SK-N-MC (cell line): ENCODE results near the gene ZNF236.

Experiments
- DNase-seq: peaks from one replicate; pipeline ENCODE4 v3.0.0-alpha.2; 2011; ENCODE audit warnings: low read depth, low spot score
- H3K27ac ChIP-seq: fragments of 200-600 bp; sonication (generic); 2 replicates; pipeline ENCODE4 v1.5.1; 2016; ENCODE audit warnings: mixed run types
- H3K36me3 ChIP-seq: fragments of 200-600 bp; sonication (generic); 2 replicates; pipeline ENCODE4 v1.6.1; 2017; ENCODE audit warnings: antibody characterized with exemption, low read length, mixed read lengths; ENCODE audit not compliant: insufficient read depth
- H3K4me3 ChIP-seq: fragments of 200-600 bp; sonication (generic); 2 replicates; pipeline ENCODE4 v1.5.1; 2016
- H3K9ac ChIP-seq: fragments of 200-600 bp; sonication (generic); 2 replicates; pipeline ENCODE4 v1.8.0; 2017; ENCODE audit warnings: mixed run types, mixed read lengths; ENCODE audit not compliant: insufficient read length
- H3K9me3 ChIP-seq: fragments of 200-600 bp; sonication (generic); 2 replicates; pipeline ENCODE4 v1.6.1; 2017; ENCODE audit warnings: low read depth, mild to moderate bottlenecking, antibody characterized with exemption, low read length, moderate library complexity, mixed read lengths
- EZH2 ChIP-seq: fragments of 200-600 bp; sonication (generic); IDR thresholded peaks from one replicate; pipeline ENCODE4 v1.6.1; 2017; ENCODE audit warnings: antibody characterized with exemption
- FOXP2 ChIP-seq: optimal IDR thresholded peaks from 2 replicates; pipeline ENCODE3; 2011; ENCODE audit warnings: mild to moderate bottlenecking, moderate library complexity; ENCODE audit not compliant: insufficient read depth; ENCODE audit errors: extremely low read length, control extremely low read depth
- POLR2AphosphoS5 ChIP-seq: IDR thresholded peaks from 2 replicates; pipeline ENCODE4 v1.6.1; 2012; ENCODE audit warnings: mild to moderate bottlenecking, low read depth, low read length, borderline replicate concordance

ZNF236 gene

GRCh38 chr18:76885001-76885400 lies 62.6 kb downstream of the ZNF236 start:
- Histone ChIP-seq H3K36me3 (peaks cover 30% of the 10 kb centered on the region), H3K27ac (no peak overlapping the region)

GRCh38 chr18:76886112-76886511 lies 63.8 kb downstream of the ZNF236 start:
- H3K4me3 ChIP-seq = no peak overlapping the region
- H3K9me3 ChIP-seq = no peaks in the 10 kb centered on the region
- TF ChIP-seq POLR2AphosphoS5 = no peak
- TF ChIP-seq EZH2 = no peak
- no peak for TF ChIP-seq FOXP2
- DNase-seq = no peak
- H3K36me3 ChIP-seq = peaks cover 19% of the 10 kb centered on the region; the same call in 1 of the 2 replicates
- H3K9ac ChIP-seq = no peak overlapping the region
- no peak overlapping the region for H3K27ac ChIP-seq

More at GRCh38 chr18:76885001-76885400, 62.6 kb downstream of the ZNF236 start:
- H3K9me3 ChIP-seq = no peaks in the 10 kb centered on the region
- H3K9ac ChIP-seq = no peak overlapping the region
- no peak for DNase-seq
- TF ChIP-seq EZH2 = no peak
- no peak for TF ChIP-seq POLR2AphosphoS5
- no peak for TF ChIP-seq FOXP2
- H3K4me3 ChIP-seq = no peak overlapping the region

GRCh38 chr18:76889091-76889699 lies 66.8 kb downstream of the ZNF236 start:
- no peak for DNase-seq
- no peak overlapping the region for H3K27ac ChIP-seq
- H3K36me3 ChIP-seq = peaks cover 7% of the 10 kb centered on the region; the same call in 1 of the 2 replicates
- H3K9ac ChIP-seq = no peak overlapping the region
- no peaks in the 10 kb centered on the region for H3K9me3 ChIP-seq
- no peak for TF ChIP-seq POLR2AphosphoS5
- no peak for TF ChIP-seq EZH2
- TF ChIP-seq FOXP2 = no peak
- H3K4me3 ChIP-seq = no peak overlapping the region

DNA sequence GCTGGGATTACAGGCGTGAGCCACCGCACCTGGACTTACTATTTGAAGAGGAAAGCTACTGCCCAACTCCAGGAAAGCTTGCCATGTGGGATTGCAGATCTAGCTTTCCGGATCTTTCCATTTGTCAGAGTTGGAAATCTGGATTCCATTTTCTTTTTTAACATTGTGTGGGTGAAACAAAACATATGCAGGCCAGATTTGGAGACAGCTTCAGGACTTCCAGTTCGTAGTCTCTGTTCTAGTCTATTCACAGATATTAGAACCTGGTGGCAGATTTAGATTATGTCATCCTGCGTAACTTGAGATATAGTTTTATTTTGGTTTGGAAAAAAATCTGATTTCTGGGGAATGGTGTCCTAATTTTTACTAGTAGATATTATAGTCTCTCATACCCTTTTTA lies 70.5 kb downstream of the ZNF236 start:
- Histone ChIP-seq H3K27ac (no peak overlapping the region; the same call in 1 of the 2 replicates), H3K9ac (no peak overlapping the region), H3K4me3 (no peak overlapping the region), H3K36me3 (peaks cover 41% of the 10 kb centered on the region), H3K9me3 (no peaks in the 10 kb centered on the region)
- TF ChIP-seq POLR2AphosphoS5 = no peak
- no peak for TF ChIP-seq EZH2
- TF ChIP-seq FOXP2 = no peak
- DNase-seq = no peak

DNA sequence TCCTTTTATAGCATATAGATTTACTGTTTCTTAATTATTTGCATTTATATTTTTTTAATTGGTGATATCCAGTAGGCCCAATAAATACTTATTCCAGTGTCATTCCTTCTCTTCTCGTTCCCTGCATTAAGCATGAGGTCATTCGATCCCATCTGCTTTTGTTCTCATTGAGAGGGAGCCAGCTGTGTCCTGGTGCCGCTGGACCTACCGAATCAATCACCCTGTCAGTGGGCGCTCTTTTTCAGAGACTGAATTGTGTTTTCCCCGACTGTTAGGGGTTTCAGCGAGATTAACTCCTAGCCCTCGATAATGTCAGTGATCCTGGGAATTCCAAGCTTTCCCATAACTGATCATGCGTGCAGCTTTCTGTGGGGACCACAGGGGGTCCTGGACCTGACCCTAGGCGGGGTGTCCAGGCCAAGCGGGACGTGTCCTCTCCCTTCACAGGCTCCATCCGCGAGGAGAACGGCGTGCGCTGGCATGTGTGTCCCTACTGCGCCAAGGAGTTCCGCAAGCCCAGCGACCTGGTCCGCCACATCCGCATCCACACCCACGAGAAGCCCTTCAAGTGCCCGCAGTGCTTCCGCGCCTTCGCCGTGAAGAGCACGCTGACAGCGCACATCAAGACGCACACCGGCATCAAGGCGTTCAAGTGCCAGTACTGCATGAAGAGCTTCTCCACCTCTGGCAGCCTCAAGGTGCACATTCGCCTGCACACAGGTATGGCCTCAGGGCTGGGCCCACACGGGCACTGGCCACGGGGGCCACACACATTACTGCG lies 72.4 kb downstream of the ZNF236 start:
- peaks cover 51% of the 10 kb centered on the region for H3K36me3 ChIP-seq
- no peak for DNase-seq
- no peak overlapping the region for H3K4me3 ChIP-seq
- TF ChIP-seq EZH2 (no peak), FOXP2 (no peak), POLR2AphosphoS5 (no peak)
- H3K27ac ChIP-seq = no peak overlapping the region
- no peaks in the 10 kb centered on the region for H3K9me3 ChIP-seq
- no peak overlapping the region for H3K9ac ChIP-seq

DNA sequence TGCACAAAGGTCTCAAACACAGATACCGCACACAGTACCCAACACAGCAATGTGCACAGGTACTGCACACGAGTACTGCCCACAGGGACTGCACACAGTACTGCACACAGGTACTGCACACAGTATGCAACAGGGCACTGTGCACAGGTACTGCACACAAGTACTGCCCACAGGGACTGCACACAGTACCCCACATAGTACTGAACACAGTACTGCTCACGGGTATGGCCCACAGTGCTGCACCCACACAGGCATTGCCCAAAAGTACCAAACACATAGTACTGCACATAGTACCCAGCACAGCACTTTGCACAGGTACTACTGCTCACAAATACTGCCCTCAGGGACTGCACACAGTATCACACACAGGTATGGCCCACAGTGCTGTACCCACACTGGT lies 73.1 kb downstream of the ZNF236 start:
- H3K36me3 ChIP-seq = peaks cover 54% of the 10 kb centered on the region

DNA sequence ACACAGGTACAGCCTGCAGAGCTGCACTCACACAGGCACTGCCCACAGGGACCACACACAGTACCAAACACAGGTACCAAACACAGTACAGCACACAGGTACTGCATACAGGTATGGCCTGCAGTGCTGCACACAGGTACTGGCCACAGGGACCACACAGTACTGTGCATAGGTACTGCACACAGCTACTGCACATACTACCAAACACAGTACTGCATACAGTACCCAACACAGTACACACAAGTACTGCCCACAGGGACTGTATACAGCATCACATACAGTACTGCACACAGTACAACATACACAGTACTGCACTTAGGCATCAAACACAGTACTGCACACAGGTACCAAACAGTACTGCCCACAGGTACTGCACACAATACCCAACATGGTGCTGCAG lies 74.3 kb downstream of the ZNF236 start:
- no peaks in the 10 kb centered on the region for H3K9me3 ChIP-seq
- TF ChIP-seq EZH2 (no peak), POLR2AphosphoS5 (no peak), FOXP2 (no peak)
- H3K9ac ChIP-seq = no peak overlapping the region
- DNase-seq = no peak
- H3K36me3 ChIP-seq = peaks cover 49% of the 10 kb centered on the region
- H3K4me3 ChIP-seq = no peak overlapping the region
- no peak overlapping the region for H3K27ac ChIP-seq

More for the DNA sequence above, 73.1 kb downstream of the ZNF236 start:
- no peaks in the 10 kb centered on the region for H3K9me3 ChIP-seq
- no peak for DNase-seq
- no peak overlapping the region for H3K27ac ChIP-seq
- no peak overlapping the region for H3K9ac ChIP-seq
- TF ChIP-seq EZH2 = no peak
- TF ChIP-seq POLR2AphosphoS5 = no peak
- no peak for TF ChIP-seq FOXP2
- no peak overlapping the region for H3K4me3 ChIP-seq

DNA sequence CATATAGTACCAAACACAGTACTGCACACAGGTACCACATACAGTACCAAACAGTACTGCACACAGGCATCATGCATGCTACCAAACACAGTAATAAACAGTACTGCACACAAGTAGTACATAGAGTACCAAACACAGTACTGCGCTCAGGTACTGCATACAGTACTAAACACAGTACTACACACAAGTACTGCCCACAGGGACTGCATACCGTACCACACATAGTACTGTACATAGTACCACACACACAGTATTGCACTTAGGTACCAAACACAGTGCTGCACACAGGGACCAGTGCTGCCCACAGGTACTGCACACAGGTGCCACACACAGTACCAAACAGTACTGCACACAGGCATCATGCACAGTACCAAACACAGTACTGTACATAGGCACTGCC lies 74.9 kb downstream of the ZNF236 start:
- no peak overlapping the region for H3K4me3 ChIP-seq
- DNase-seq = no peak
- peaks cover 47% of the 10 kb centered on the region for H3K36me3 ChIP-seq
- TF ChIP-seq EZH2 (no peak), FOXP2 (no peak), POLR2AphosphoS5 (no peak)
- no peak overlapping the region for H3K27ac ChIP-seq
- H3K9ac ChIP-seq = no peak overlapping the region
- H3K9me3 ChIP-seq = no peaks in the 10 kb centered on the region

GRCh38 chr18:76903386-76903785 lies 81.0 kb downstream of the ZNF236 start:
- TF ChIP-seq POLR2AphosphoS5 (no peak), FOXP2 (no peak), EZH2 (no peak)

More at GRCh38 chr18:76903386-76903785, 81.0 kb downstream of the ZNF236 start:
- no peaks in the 10 kb centered on the region for H3K9me3 ChIP-seq
- no peak for DNase-seq
- no peak overlapping the region for H3K9ac ChIP-seq
- H3K27ac ChIP-seq = no peak overlapping the region
- H3K36me3 ChIP-seq = peaks cover 19% of the 10 kb centered on the region
- H3K4me3 ChIP-seq = no peak overlapping the region
